Amygdala (tissue), 56 donors: ENCODE data around the gene CAPN7.

ENCODE experiments used
- DNase-seq, 56 donors: peaks; one replicate each; lab custom pipeline; 2025; lab: John Stamatoyannopoulos, UW

CAPN7 gene

GRCh38 chr3:15198686-15199085 is 7.4 kb upstream of the CAPN7 start:
- no peak for DNase-seq

- no peak for DNase-seq
These were observed 6.4 kb upstream of the CAPN7 start for GRCh38 chr3:15199493-15200105.

- DNase-seq, result no peak
These were observed 2.0 kb upstream of the CAPN7 start for GRCh38 chr3:15204005-15204404.

GRCh38 chr3:15205482-15205933 is 538 bp upstream of the CAPN7 start:
- no peak for DNase-seq

GRCh38 chr3:15206662-15207576 is 873 bp downstream of the CAPN7 start:
- no peak for DNase-seq

GRCh38 chr3:15207836-15208504 is 1.9 kb downstream of the CAPN7 start:
- no peak for DNase-seq

- no peak for DNase-seq
These were observed 5.9 kb downstream of the CAPN7 start for GRCh38 chr3:15211937-15212336.

GRCh38 chr3:15214758-15215157 is 8.7 kb downstream of the CAPN7 start:
- DNase-seq, result no peak

- DNase-seq, result no peak
These were observed 9.9 kb downstream of the CAPN7 start for GRCh38 chr3:15215996-15216395.

- no peak for DNase-seq
These were observed 10.5 kb downstream of the CAPN7 start for GRCh38 chr3:15216501-15216900.

- no peak for DNase-seq
These were observed 11.1 kb downstream of the CAPN7 start for GRCh38 chr3:15217011-15217671.

GRCh38 chr3:15217841-15218267 is 11.8 kb downstream of the CAPN7 start:
- no peak for DNase-seq

- DNase-seq, result no peak
These were observed 12.6 kb downstream of the CAPN7 start for GRCh38 chr3:15218689-15219088.

GRCh38 chr3:15220056-15220455 is 14.0 kb downstream of the CAPN7 start:
- no peak for DNase-seq

- DNase-seq, result peak in 4 of 56 donors; percentile 0 to 4 (median 2)
These were observed 14.6 kb downstream of the CAPN7 start for GRCh38 chr3:15220661-15221060.

- no peak for DNase-seq
These were observed 15.7 kb downstream of the CAPN7 start for GRCh38 chr3:15221574-15222217.

GRCh38 chr3:15223685-15224572 is 17.9 kb downstream of the CAPN7 start:
- DNase-seq, result no peak

- no peak for DNase-seq
These were observed 22.1 kb downstream of the CAPN7 start for GRCh38 chr3:15228147-15228546.

GRCh38 chr3:15229262-15229661 is 23.2 kb downstream of the CAPN7 start:
- no peak for DNase-seq
